ENCODE results near the gene ADNP2. TPM values are rescaled to one million over a fixed set of nuclear protein-coding genes. Genes with fewer than 3 reads are reported as not detected.

Gene ADNP2
- total RNA-seq, 1 experiment from 2014 or later, result 12.6 TPM

DNA sequence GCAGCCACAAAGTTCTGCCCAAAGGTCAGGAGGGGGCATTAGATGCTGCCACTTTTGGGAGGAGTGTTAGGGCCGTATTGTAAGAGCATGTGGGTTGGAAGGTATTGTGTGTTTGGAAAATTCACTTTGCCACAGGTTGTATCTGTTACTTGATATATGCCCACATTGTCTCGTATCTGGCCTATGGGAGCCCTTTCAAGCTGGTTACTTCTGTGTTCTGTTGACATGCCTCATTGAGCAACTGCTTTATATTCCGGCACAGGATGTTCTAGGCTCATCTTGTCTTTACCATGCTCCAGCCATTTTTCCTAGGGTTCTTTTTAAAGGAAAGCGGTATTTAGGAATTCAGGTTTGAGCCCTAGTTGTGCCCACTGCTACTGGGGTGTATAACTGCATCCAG is 6.0 kb downstream of the ADNP2 start:
- Histone ChIP-seq H3K36me3 (ENCODE audit: low read depth) (peaks cover 23% of the 10 kb centered on the region), H3K4me1 (replicated peaks; ENCODE audit: insufficient read depth) (peaks cover 11% of the 10 kb centered on the region), H2AFZ (no peak overlapping the region), H3K27me3 (ENCODE audit: insufficient read depth, low read depth) (no peaks in the 10 kb centered on the region), H3K9me3 (ENCODE audit: insufficient read depth, low read depth) (no peaks in the 10 kb centered on the region), H3K79me2 (ENCODE audit: low read depth) (peaks cover 92% of the 10 kb centered on the region), H3K27ac (no peak overlapping the region), H3K4me3 (no peak overlapping the region), H3K9me2 (ENCODE audit: insufficient read depth) (no peaks in the 10 kb centered on the region), H3K4me2 (no peak overlapping the region), H4K20me1 (ENCODE audit: insufficient read depth) (peaks cover 64% of the 10 kb centered on the region), H3F3A (ENCODE audit: insufficient read depth, low read depth) (no peaks in the 10 kb centered on the region)
- intact Hi-C loops (cut with micrococcal nuclease; ENCODE audit: unreplicated experiment), result no loop called here
- ChIA-PET POLR2A (ENCODE audit: unreplicated experiment) (no interaction called here), CTCF (no interaction called here)
- BruUV-seq (replicated peaks), result no TSS peak
- TF ChIP-seq, protein P1, sequence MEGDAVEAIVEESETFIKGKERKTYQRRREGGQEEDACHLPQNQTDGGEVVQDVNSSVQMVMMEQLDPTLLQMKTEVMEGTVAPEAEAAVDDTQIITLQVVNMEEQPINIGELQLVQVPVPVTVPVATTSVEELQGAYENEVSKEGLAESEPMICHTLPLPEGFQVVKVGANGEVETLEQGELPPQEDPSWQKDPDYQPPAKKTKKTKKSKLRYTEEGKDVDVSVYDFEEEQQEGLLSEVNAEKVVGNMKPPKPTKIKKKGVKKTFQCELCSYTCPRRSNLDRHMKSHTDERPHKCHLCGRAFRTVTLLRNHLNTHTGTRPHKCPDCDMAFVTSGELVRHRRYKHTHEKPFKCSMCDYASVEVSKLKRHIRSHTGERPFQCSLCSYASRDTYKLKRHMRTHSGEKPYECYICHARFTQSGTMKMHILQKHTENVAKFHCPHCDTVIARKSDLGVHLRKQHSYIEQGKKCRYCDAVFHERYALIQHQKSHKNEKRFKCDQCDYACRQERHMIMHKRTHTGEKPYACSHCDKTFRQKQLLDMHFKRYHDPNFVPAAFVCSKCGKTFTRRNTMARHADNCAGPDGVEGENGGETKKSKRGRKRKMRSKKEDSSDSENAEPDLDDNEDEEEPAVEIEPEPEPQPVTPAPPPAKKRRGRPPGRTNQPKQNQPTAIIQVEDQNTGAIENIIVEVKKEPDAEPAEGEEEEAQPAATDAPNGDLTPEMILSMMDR (conservative IDR thresholded peaks at IDR 0.05), result no peak
- TF ChIP-seq EZH2 (IDR thresholded peaks at IDR 0.05; ENCODE audit: low read depth), result no peak
- no peak for DNase-seq

DNA sequence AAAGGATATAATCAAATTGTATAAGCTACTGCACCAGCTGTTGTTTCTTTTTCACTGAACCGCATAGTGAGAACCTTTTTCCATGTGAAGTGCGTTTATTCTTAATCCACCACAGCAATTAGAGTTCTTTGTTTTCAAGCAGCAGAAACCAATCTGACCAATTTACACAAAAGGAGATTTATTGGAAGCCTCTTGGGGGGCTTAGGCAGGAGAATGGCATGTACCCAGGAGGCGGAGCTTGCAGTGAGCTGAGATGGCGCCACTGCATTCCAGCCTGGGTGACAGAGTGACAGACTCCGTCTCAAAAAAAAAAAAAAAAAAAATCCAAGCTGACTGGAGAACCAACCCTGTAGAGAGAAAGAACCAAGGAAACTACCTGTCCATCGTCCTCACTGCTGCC is 10.0 kb downstream of the ADNP2 start:
- Histone ChIP-seq H3K27me3 (ENCODE audit: insufficient read depth, low read depth) (no peaks in the 10 kb centered on the region), H4K20me1 (ENCODE audit: insufficient read depth) (peaks cover 58% of the 10 kb centered on the region), H3K79me2 (ENCODE audit: low read depth) (peaks cover 91% of the 10 kb centered on the region), H3K4me2 (no peak overlapping the region), H3F3A (ENCODE audit: insufficient read depth, low read depth) (peaks cover 4% of the 10 kb centered on the region; the same call in 1 of the 2 replicates), H2AFZ (no peak overlapping the region), H3K4me1 (replicated peaks; ENCODE audit: insufficient read depth) (peaks cover 5% of the 10 kb centered on the region), H3K27ac (no peak overlapping the region), H3K9me2 (ENCODE audit: insufficient read depth) (no peaks in the 10 kb centered on the region), H3K36me3 (ENCODE audit: low read depth) (peaks cover 20% of the 10 kb centered on the region), H3K9me3 (ENCODE audit: insufficient read depth, low read depth) (no peaks in the 10 kb centered on the region), H3K4me3 (no peak overlapping the region)
- DNase-seq, result no peak
- ChIA-PET POLR2A (ENCODE audit: unreplicated experiment) (no interaction called here), CTCF (interaction anchor here (0.6 kb wide), 1 partner anchor 51 kb away, joined by 5 read pairs; no protein-coding TSS in a partner anchor)
- TF ChIP-seq EZH2 (IDR thresholded peaks at IDR 0.05; ENCODE audit: low read depth), result no peak
- TF ChIP-seq, protein P1 (conservative IDR thresholded peaks at IDR 0.05), result no peak
- no TSS peak for BruUV-seq (replicated peaks)
- intact Hi-C loops (cut with micrococcal nuclease; ENCODE audit: unreplicated experiment), result no loop called here

DNA sequence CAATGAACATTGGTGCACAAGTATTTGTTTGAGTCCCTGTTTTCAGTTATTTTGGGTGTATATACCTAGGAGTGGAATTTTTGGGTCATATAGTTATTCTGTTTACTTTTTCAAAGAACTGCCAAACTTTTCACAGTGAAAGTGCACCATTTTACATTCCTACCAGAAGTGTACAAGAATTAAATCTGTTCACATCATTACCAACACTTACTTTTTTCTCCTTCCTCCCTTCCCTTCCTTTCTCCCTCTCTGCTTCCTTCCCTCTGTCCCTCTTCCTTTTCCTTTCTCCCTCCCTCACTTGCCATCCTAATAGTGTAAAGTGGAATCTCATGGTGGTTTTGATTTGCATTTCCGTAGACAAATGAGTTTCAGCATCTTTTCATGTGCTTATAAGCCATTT is 11.9 kb downstream of the ADNP2 start:
- peaks cover 90% of the 10 kb centered on the region for H3K79me2 ChIP-seq (ENCODE audit: low read depth)

More for the DNA sequence above, 11.9 kb downstream of the ADNP2 start:
- peaks cover 8% of the 10 kb centered on the region for H3K4me1 ChIP-seq (replicated peaks; ENCODE audit: insufficient read depth)
- no peak overlapping the region for H2AFZ ChIP-seq
- ChIA-PET POLR2A (ENCODE audit: unreplicated experiment) (no interaction called here), CTCF (no interaction called here)
- H3K27ac ChIP-seq, result no peak overlapping the region
- intact Hi-C loops (cut with micrococcal nuclease; ENCODE audit: unreplicated experiment), result no loop called here
- TF ChIP-seq, protein P1 (conservative IDR thresholded peaks at IDR 0.05), result no peak
- H4K20me1 ChIP-seq (ENCODE audit: insufficient read depth), result peaks cover 56% of the 10 kb centered on the region
- peaks cover 7% of the 10 kb centered on the region; the same call in 1 of the 2 replicates for H3F3A ChIP-seq (ENCODE audit: insufficient read depth, low read depth)
- H3K9me2 ChIP-seq (ENCODE audit: insufficient read depth), result no peaks in the 10 kb centered on the region
- H3K36me3 ChIP-seq (ENCODE audit: low read depth), result peaks cover 20% of the 10 kb centered on the region
- no peak for DNase-seq
- H3K4me2 ChIP-seq, result no peak overlapping the region
- no peak overlapping the region for H3K4me3 ChIP-seq
- BruUV-seq (replicated peaks), result no TSS peak
- H3K27me3 ChIP-seq (ENCODE audit: insufficient read depth, low read depth), result no peaks in the 10 kb centered on the region
- no peaks in the 10 kb centered on the region for H3K9me3 ChIP-seq (ENCODE audit: insufficient read depth, low read depth)
